ENCODE measurements around the gene MAPK4.
A peak's percentile ranks its signal among the peaks of the same experiment; 100 is the strongest.
"Not testable (repeated sequence)": the region's sequence is repeated elsewhere in the genome, so short reads cannot be mapped to it uniquely, and the experiment has no call there.

The MAPK4 gene

DNA sequence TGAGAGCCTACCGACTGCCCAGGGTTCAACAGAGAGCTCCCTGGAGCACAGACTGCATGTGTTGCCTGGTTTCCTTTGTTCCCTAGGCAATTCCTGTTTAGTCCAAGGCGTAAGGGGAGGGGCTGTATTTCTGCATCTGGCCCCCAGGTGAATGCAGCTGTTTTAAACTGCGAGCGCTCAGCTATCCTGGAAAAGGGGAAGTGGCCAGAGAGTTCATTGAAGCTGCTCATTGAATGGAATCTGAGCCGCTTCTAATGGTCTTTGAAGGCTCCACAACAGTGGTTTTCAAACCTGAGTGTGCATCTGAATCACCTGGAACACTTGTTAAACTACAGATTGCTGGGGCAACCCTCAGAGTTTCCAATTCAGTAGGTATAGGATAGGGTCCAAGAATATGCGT is 18.1 kb downstream of the MAPK4 start:
- no peak for DNase-seq

DNA sequence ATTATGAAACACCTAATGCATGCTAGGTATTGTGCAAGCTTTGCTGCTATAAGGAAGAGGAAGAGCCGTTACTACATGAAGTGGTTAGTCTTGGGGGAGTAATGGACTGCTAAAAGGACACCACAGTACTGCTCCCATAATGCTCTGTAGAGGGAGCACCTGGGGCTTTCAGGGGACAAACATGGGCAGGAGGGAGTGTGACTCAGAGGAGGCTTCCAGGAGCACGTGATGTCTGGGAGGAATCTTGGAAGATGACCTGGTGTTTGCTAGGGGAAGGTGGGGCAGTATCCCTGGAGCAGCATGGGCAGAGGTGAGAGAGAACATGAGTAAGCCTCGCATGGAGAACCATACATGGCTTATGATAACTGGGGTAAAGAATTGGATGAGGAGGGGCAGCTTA is 18.8 kb downstream of the MAPK4 start:
- DNase-seq, result no peak

DNA sequence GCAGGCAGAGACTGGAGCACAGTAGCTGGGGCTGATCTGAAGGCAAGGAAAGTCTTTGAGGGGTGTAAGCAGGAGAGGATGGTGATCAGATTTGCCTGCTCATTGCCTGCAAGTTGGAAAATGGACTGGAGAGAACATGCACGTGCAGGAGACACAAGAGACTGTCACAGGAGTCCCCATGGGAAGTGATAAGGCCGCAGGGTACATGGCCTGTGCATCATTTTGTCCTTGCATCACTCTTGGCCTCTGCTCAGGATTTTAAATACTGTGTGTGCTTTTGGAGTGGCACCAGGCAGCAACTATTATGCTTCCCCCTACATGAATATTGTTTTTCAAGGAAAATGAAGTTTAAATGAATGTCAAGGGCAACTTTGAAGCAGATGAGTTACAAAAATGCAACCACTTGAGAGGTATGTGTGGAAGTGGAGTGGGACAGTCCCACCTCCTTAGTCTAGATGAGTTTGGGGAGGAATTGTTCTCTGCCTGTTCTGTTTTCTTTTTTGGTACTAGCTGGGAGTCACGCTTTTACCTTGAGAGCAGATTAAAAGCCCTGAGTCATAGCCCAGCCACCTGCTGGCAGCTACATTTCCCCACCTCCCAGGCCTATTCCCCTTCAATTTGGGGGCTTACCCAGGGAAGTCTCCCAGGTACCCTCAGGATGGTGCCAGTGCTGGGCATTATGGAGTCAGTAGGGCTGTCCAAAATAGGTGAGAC is 19.3 kb downstream of the MAPK4 start:
- DNase-seq, result no peak

DNA sequence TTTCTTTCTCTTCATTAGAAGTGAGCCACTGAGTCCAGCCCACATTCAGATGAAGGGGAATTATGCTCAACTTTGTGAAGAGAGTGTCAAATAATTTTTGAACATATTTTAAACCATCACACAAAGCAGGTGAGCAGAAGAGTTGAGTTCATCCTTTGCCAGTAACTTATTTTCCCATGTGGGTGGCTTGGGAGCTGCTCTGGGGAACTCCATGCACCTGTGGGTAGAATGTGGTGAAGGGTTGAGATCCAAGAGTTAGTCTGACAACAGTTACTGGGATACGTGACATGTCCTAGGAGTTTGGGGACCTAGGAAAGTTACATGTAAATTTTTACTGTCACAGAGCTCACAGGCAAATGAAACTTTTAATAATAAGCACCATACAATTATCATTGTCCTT is 21.6 kb downstream of the MAPK4 start:
- no peak for DNase-seq

DNA sequence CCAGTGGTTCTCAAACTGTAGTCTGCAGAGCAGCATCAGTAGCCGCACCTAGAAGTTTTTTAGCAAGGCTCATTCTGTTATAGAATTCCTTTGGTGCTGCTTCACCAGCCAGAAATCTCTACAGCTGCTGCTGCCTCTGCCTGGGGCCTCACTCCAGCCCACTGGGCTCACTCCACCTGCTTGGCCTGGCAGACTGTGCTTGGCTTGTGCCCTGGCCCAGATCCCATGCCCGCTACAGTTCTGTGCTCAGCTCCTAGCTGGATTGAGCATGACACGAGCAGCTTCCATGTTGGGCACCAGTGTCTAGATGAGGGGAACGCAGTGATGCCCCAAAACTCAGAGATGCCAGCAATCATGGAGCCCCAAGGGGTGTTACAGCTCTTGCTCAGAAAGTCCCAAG is 22.6 kb downstream of the MAPK4 start:
- no peak for DNase-seq

DNA sequence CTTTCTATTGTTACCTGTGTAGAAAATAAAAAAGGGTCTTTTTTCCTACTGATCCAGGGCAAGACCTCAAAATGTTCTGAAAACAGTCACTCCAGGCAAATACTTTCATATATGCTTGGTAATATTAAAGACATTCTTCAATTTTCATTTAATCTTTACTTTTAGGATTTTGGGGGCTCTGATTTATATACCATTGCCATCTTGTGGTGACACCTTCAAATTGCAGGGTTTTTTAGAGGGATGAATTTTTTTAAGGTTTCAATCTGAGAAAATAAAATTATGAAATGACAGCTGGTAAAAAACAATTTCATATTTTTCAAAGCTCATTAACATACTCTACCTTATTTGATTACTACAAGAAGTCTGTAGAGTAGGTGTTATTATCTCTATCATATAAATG is 26.8 kb downstream of the MAPK4 start:
- DNase-seq, result no peak

DNA sequence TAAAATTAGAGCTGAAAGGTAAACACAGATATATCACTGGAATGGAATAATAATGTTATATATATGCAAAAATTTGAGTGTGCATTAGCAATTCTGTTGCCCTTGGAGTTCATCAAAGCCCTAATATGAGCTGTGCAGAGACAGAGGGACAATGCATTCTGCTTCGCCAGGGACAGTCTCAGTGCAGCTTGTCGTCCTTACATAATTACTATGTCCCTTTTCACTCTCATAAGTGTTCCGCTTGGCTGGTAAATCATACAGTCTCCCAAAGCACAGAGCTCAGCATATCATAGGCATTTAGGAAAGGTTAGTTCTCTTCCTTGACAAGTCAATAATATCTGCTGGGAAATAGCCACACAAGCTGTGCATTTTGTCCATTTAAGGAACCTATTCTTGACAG is 30.7 kb downstream of the MAPK4 start:
- no peak for DNase-seq

DNA sequence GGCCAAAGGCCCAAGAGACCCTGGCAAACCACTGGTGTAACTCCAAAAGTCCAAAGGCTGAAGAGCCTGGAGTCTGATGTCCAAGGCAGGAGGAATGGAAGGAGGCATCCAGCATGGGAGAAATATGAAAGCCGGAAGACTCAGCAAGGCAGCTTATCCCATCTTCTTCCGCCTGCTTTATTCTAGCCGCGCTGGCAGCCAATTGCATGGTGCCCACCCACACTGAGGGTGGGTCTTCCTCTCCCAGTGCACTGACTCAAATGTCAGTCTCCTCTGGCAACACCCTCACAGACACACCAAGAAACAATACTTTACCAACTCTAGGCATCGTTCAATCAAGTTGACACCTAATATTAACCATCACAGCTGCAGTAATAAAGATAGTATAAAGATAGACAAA is 34.1 kb downstream of the MAPK4 start:
- DNase-seq, result no peak

DNA sequence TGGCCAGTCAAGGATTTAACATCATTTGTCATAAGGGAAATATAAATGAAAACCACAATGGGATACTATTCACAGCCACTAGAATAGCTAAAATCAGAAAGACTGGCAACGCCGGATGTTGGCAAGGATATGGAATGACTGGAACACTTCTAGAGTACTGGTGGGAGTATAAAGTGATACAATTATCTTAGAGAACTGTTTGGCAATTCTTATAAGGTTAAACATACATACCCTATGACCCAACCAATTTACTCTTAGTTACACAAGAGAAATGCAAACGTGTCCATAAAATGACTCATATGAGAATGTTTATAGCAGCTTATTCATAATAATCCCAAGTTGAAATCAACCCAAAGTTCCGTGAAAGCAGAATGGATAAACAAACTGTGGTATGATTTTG is 35.1 kb downstream of the MAPK4 start:
- no peak for DNase-seq

DNA sequence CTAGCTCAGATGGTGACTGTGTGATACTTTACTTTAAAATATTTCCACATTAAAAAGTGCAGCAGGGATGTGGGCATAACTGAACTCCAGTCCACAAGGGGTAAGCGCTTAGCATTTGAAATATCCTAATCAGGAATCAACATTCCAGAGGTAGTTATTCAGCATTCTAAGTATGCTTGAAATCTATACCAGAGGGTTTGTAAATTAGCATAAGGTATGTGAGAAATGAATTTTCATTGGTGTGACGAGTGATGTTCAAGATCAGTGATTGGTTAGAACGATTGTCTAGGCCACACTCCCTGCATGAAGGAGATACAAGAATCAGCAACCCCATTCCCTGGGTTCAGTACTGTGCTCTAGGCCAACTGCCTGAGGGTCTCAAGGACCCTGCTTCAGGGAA is 42.6 kb downstream of the MAPK4 start:
- no peak for DNase-seq

DNA sequence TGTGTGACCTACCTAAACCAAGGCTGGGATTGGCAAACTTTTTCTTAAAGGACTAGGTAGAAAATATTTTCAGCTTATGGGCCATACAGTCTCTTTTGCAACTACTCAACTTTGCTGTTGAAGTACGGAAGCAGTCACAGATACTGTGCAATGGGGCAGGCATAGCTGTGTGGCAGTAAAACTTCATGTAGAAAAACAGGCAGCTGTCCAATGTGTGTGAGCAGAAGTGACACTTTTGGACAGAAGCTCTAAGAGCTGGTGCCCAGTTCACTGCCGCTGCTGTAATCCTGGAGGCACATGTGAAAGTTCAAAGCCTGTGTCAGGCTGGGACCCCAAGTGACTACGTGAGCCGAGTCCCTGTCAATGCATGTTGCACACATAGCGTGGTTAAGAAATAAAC is 46.7 kb downstream of the MAPK4 start:
- no peak for DNase-seq

DNA sequence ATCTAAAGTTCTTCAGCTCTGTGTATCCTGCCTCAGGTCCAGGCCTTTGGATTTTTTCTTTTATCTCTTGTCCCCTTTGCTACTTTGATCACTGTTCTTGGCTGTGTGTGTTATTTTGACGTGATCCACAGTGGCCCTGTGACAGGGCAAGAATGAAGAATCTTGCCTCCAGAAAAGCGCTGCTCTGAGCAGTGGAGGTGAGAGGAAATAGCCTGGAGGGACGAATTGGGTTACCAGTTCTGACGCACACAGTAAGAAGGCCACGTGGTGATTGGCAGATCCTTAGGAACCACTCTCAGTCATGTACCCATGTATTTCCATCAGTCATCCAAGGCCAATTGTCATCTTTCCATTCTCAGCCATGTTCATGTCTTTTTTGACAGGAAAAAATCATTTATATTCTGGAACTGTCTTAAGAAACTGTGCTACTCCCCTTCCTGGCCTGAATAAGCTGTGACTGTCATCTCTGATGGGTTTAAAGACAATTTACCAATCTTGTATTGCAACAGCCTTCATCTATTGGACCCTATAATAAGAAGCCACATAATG is 47.6 kb downstream of the MAPK4 start:
- no peak for DNase-seq

DNA sequence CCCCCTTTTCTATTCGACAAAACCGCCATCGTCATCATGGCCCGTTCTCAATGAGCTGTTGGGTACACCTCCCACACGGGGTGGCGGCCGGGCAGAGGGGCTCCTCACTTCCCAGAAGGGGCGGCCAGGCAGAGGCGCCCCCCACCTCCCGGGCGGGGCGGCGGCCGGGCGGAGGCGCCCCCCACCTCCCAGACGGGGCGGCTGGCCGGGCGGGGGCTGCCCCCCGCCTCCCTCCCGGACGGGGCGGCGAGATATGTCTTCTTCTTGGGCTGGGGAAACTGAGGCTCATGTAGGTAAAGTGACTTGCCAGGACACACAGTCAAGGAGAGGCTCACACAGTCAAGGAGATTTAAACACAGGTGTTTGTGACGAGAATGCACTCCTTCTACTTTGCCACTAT is 49.3 kb downstream of the MAPK4 start:
- DNase-seq, result not testable (repeated sequence)

DNA sequence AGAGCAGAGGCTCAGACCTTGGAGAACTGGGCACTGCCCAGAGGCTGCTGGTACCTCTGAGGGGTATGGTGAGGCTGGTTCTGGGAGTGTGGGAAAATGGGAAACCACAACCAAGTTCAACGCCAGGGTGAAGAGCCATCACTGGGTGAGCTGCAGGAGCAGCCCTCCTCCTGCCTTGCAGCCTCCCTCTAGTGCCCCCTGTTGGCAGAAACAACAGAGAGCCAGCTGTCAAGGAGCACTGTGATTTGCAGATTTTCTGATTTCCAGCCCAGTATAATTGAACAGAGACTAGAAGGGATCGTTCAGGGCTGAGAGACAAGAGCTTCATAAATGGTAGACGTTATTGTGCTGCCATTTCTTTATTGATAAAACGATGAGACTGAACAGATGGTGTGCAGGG is 50.5 kb downstream of the MAPK4 start:
- DNase-seq, result peak; percentile 18

DNA sequence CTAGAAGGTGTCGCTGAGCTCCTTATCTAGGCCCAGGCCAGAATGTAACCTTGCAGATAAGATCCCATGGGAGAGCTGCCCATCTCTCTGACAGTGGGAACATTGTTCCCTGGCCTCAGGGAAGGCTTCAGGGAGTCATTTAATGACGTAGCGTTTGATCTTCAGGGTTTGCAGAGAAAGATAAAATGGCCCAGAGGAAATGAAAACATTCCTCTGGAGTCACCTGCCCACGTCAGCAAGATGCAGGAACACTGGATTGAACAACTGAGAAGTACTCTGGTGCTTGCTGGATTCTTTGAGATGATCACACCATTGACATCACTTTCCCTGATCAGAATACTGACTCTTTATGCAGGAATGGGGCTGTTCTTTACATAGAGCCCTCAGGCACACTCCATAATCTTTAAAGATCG is 51.6 kb downstream of the MAPK4 start:
- DNase-seq, result no peak

DNA sequence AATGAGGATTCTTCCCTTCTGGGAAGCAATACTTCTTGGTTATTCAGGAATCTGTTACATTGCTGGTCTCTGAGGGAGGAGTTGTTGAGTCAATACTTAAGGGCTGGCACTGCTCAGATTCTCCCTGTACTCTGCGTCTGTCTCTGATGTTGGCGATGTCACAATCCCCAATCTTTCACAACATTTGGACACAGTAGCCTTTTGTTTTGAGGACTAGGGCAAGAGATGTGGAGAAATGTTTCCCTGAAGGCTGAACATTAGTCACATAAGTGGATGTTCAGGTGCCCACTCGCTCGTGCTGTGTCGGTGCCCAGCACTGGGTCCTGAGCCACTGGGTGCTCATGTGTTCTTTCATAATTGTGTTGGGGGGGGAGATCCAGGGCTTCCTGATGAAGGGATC is 55.0 kb downstream of the MAPK4 start:
- DNase-seq, result no peak

DNA sequence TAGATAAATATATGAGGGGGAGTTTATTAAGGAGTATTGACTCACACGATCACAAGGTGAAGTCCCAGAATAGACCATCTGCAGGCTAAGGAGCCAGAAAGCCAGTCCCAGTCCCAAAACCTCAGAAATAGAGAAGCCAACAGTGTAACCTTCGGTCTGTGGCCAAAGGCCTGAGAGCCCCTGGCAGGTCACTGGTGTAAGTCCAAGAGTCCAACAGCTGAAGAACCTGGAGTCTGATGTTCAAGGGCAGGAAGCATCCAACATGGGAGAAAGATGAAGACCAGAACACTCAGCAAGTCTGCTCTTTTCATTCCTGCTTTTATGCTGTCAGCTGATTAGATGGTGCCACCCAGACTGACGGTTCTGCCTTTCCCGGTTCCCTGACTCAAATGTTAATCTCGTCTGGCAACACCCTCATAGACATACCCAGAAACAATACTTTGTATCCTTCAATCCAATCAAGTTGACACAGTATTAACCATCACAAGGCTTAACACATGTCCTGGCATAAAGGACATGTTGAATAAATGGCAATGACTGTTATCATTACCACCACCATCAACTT is 56.7 kb downstream of the MAPK4 start:
- DNase-seq, result no peak

DNA sequence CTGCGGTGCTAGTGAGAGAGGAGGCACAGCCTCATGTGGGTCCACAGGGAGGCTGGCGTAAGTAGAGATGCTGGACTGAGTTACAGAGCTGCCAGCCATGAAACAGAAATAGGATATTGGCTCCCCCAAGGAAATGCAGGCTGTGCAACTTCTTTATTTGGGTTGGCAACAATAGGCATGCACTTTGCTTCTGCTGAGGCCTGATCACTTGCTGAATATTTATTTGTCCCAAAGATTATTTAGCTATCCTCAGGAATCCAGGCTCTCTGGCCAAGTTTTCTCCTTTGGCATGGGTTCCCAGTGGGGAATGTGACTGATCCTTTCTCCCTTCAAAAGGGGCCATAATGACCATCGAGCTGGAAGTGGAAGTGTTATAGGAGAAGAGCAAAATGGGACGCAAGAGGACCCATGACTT is 60.0 kb downstream of the MAPK4 start:
- no peak for DNase-seq

DNA sequence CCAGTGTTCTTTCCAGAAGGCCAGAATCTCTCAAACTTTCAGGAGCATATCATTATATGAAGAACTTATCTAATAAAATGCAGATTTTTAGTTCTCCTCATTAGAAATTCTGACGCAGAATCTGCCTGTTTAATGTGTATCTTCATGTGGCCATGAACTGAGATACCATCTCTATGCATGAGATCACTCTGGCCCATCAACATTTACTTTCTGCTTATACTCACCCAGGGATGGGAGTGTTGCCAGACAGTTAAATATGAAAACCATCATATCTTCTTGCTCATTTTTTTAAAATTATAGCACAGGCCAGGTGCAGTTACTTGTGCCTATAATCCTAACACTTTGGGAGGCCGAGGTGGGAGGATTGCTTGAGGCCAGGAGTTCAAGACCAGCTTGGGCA is 60.4 kb downstream of the MAPK4 start:
- no peak for DNase-seq

DNA sequence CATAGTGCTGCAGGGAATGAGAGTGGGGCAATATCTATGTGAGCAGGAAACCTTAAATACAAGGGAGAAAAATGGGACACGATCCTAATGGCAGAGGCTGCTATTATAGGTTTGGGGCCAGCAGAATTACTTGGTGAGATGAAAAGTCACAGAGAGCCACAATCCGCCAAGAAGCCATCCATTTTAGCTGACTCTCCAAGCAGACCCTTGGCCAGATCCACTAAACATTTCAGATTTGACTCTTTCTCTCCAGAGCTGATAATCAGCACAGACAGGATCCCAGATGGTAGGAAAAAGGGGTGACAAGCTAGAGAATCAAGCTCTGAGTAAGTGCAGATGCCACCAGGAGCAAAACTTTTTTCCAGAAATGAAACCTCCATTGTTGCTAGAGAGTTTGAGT is 61.5 kb downstream of the MAPK4 start:
- no peak for DNase-seq

DNA sequence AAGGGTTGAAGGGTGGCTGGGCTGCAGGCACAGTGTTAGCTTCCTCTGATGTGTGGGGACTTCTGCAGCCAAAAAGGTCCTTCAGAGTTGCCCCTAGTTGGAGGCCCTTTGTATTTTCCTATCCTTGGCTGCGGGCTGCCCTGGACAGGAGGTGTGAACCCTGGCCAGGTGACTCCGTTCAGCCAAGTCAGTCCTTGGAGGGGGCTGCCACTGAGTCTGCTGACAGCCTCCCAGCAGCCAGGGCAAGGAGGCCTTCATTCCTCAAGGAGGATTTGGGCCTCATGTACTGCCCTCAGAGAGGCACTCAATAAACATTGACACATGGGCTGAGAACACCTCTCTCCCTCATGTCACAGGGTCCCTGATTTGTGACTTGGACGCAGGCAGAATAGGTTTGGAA is 62.4 kb downstream of the MAPK4 start:
- no peak for DNase-seq

DNA sequence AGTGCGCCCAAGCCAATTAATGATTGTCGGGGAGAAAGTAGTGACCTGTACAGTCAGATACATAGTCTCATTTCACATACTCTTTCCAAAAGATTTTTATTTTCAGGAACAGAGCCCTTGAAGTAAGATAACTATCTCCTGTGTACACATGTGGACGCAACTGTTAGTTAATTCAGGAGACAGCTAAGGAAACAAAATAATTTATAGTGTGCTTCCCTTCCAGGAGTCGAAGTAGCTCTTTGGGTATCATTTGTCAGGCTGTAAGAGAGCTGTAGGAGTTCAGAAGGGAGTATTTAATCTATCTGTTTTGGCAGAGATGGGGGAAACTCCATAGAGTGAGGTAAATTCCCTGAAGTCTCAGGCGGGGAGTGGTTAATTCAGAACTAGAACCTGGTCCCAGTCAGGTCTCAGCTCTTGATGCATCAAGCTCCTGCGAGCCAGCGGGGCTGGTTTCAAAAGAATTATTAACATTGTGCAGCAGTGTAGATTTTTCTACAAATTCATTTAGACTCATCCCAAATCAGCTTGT is 63.0 kb downstream of the MAPK4 start:
- DNase-seq, result no peak

DNA sequence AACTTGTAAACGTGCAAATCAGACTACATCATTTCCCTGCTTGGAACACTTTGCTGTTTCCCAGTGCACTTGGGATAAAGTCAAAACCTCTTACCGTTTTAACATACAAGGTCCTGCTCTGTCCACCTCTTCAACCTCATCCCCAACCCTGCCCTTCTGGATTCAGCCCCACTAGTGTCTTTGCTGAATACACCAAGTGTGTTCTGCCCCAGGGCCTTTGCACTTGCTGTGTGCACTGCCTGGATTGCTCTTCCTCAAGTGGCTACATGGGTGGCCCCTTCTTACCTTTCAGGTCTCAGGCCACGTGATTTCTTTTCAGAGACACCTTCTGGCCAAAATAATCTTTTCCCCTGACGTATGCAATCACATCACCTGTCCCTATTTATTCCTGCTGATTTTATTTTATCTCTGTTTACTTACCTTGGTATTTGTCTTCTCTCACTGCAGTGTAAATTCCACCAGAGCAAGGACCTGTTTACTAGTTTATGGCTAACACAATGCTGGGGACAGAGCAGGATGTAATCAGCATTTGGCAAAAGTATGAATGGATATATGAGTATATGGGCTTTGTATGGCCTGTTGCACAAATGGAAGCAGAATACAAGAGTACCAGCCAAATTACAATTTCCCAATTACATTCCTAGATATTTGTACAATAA is 63.9 kb downstream of the MAPK4 start:
- DNase-seq, result no peak

DNA sequence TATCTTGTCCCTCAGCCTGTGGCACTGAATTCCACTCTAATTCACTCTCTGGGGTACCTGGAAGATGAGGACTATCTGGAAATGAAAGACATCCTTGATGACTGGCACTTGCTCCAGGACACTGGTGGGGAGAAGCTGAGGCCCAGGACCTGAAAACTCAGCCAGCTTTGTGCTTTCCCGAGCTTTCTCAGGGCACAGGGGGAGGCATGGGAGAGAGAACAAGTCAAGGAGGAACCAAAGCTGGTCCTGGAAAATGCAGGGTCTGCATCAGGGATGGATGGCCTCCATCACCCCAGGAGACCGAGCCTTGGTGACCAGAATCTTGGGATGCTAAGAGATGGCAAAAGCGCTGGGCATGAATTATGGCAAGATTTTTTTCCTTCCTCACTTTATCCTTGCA is 65.1 kb downstream of the MAPK4 start:
- DNase-seq, result no peak

Data from RPMI8226 (cell line).